A549 (cell line): ENCODE results near the gene IREB2. TPM values are rescaled to one million over a fixed set of nuclear protein-coding genes. Genes with fewer than 3 reads are reported as not detected.

Experiments used
- ATAC-seq, 2 experiments: fragments of 200-7000 bp in 1 of 2; fragments of >200 bp in 1 of 2; cut with Nextera tagmentation in 1 of 2; cut with Tn5 transposase in 1 of 2; 3 replicates each; pipeline versions ENCODE4 v1.8.0 to v1.9.1; 2018 to 2020; ENCODE audit warnings: mild to moderate bottlenecking in 1 of 2, moderate library complexity in 1 of 2
- CTCF ChIA-PET: fragments of 300-600 bp; sonication (Branson Sonifier 250); formaldehyde crosslinking; extraction: SDS; loops from one replicate; lab custom pipeline; 2021; ENCODE audit warnings: antibody characterized with exemption, inconsistent platforms; lab: Yijun Ruan, JAX
- POLR2A ChIA-PET: fragments of 350-600 bp; formaldehyde crosslinking; extraction: SDS; loops from one replicate; lab custom pipeline; 2021; ENCODE audit warnings: antibody characterized with exemption, inconsistent platforms; lab: Yijun Ruan, JAX
- DNase-seq, 2 experiments: peaks; one replicate each; pipeline versions ENCODE4 v3.0.0 to v3.0.0-alpha.2; 2011 to 2016; ENCODE audit warnings: low read depth in 1 of 2, low spot score in 1 of 2
- FAIRE-seq: peaks from 2 replicates; lab custom pipeline; 2011; peaks lifted over from hg19 to GRCh38; lab: Jason Lieb, UNC
- H3K27ac ChIP-seq, 2 experiments: fragments of >200 bp; sonication (Bioruptor Twin); formaldehyde crosslinking; 3 replicates each; pipeline ENCODE4 v1.5.1; 2016 to 2017
- H3K4me1 ChIP-seq: fragments of >200 bp; sonication (Bioruptor Twin); formaldehyde crosslinking; 3 replicates; pipeline ENCODE4 v1.6.1; 2016
- H3K4me2 ChIP-seq: fragments of >200 bp; sonication (Bioruptor Twin); formaldehyde crosslinking; 3 replicates; pipeline ENCODE4 v1.6.1; 2016
- H3K4me3 ChIP-seq: fragments of >200 bp; sonication (Bioruptor Twin); formaldehyde crosslinking; 3 replicates; pipeline ENCODE4 v1.5.1; 2016
- H3K9me3 ChIP-seq: fragments of >200 bp; sonication (Bioruptor Twin); formaldehyde crosslinking; 3 replicates; pipeline ENCODE4 v1.6.1; 2016
- EHMT2 ChIP-seq: fragments of 200-600 bp; sonication (generic); IDR thresholded peaks from 2 replicates; pipeline ENCODE4 v1.6.1; 2016; ENCODE audit warnings: antibody characterized with exemption, low read depth, mild to moderate bottlenecking, moderate library complexity
- HOXA7 ChIP-seq: fragments of 250-450 bp; sonication (Bioruptor Pico); IDR thresholded peaks from 2 replicates; pipeline ENCODE4 v1.5.0; 2020; ENCODE audit warnings: mild to moderate bottlenecking, moderate library complexity
- JUNB ChIP-seq: fragments of >200 bp; sonication (Bioruptor Twin); formaldehyde crosslinking; IDR thresholded peaks from 2 replicates; pipeline ENCODE4 v1.6.1; 2016
- KDM5A ChIP-seq: fragments of 200-600 bp; sonication (generic); IDR thresholded peaks from 2 replicates; pipeline ENCODE4 v1.6.1; 2016; ENCODE audit warnings: antibody characterized with exemption, mild to moderate bottlenecking
- MAZ ChIP-seq: fragments of 150-350 bp; IDR thresholded peaks from 2 replicates; pipeline ENCODE4 v1.6.1; 2014; ENCODE audit warnings: antibody characterized with exemption, low read depth, low read length, borderline replicate concordance
- NFE2L2 ChIP-seq: fragments of 150-350 bp; conservative IDR thresholded peaks from 2 replicates; pipeline ENCODE4 v1.6.1; 2014; ENCODE audit warnings: low read length
- NR3C1 ChIP-seq: fragments of >200 bp; sonication (Bioruptor Twin); formaldehyde crosslinking; IDR thresholded peaks from 3 replicates; pipeline ENCODE4 v1.6.1; 2017
- PHF8 ChIP-seq: fragments of 200-600 bp; sonication (generic); IDR thresholded peaks from 2 replicates; pipeline ENCODE4 v1.6.1; 2016; ENCODE audit warnings: low read depth, mild to moderate bottlenecking, antibody characterized with exemption, moderate library complexity, borderline replicate concordance
- SMC3 ChIP-seq: fragments of >200 bp; sonication (Bioruptor Twin); formaldehyde crosslinking; IDR thresholded peaks from 3 replicates; pipeline ENCODE4 v1.6.1; 2018; ENCODE audit warnings: inconsistent platforms
- TP53 ChIP-seq: fragments of 250-450 bp; sonication (Bioruptor Pico); IDR thresholded peaks from 2 replicates; pipeline ENCODE4 v1.5.0; 2021; ENCODE audit warnings: mild to moderate bottlenecking, moderate library complexity
- ZC3H11A ChIP-seq: fragments of 450-650 bp; IDR thresholded peaks from 2 replicates; pipeline ENCODE4 v1.6.1; 2014; ENCODE audit warnings: antibody characterized with exemption, mild to moderate bottlenecking
- ZFP36 ChIP-seq: fragments of 450-650 bp; IDR thresholded peaks from 2 replicates; pipeline ENCODE4 v1.6.1; 2014; ENCODE audit warnings: borderline replicate concordance; ENCODE audit not compliant: partially characterized antibody
- ZSCAN20 ChIP-seq: fragments of 250-450 bp; sonication (Bioruptor Pico); IDR thresholded peaks from 2 replicates; pipeline ENCODE4 v1.8.0; 2022; ENCODE audit warnings: mild to moderate bottlenecking, moderate library complexity
- WGBS: methylation state at CpG from one replicate; pipeline ENCODE4 v1.1.6; 2017; ENCODE audit errors: missing lambda C conversion rate; 5-methylcytosine and 5-hydroxymethylcytosine counted together
- polyA plus RNA-seq, 4 experiments: library from polyadenylated mRNA; depleted of rRNA in 3 of 4; stranded (reverse); fragments of >200 nt; fragmentation: RNase III in 1 of 4; extraction: RNeasy Plus Mini Kit Qiagen cat#74134 plus additional on column Dnase treatment in 1 of 4; gene quantifications; 2 replicates in 3 of 4; 3 replicates in 1 of 4; pipeline ENCODE4 v1.2.3, GENCODE V29; 2011 to 2017
- TF ChIP-seq, protein P1 (sequence below): fragments of 450-650 bp; IDR thresholded peaks from 2 replicates; pipeline ENCODE4 v1.6.1; 2014; ENCODE audit warnings: antibody characterized with exemption
- TF ChIP-seq, protein P2 (sequence below): fragments of 250-450 bp; sonication (Bioruptor Pico); IDR thresholded peaks from 2 replicates; pipeline ENCODE4 v1.5.0; 2021; ENCODE audit warnings: mild to moderate bottlenecking, moderate library complexity, borderline replicate concordance
- TF ChIP-seq, protein P3 (sequence below): fragments of >200 bp; sonication (Bioruptor Twin); formaldehyde crosslinking; IDR thresholded peaks from 3 replicates; pipeline ENCODE4 v1.5.1; 2016

Gene IREB2
- polyA plus RNA-seq, 2 of the 4 experiments (the other 2 are of a cell fraction): 37.3 to 78.1 TPM

DNA sequence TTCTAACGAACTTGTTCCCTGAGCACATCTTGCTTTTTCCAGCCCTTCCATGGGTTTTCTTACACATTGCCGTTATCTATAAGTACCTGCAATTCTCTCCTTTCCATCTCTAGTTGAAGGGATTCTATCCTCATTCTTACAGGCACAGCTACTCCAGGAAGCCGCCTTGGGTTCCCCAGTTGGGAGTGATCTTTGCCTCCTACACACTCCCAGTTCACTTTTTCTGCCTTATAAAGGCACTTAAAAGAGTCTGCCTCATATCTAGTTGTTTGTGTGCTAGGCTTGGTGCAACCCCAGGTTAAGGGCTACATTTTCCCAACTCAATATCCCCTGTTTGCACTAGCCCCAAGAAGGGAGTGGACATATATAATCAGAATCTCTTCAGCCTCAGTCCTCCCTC is 44.0 kb upstream of the IREB2 start:
- H3K9me3 ChIP-seq: no peaks in the 10 kb centered on the region
- CTCF ChIA-PET: interaction anchor here (0.6 to 22.8 kb wide), 7 partner anchors 13 to 506 kb away, joined by 3 to 240 read pairs (median 3); no protein-coding TSS in a partner anchor
- H3K4me1 ChIP-seq: no peaks in the 10 kb centered on the region
- no peak overlapping the region for H3K4me2 ChIP-seq
- no peak for ATAC-seq
- TF ChIP-seq, protein P1, sequence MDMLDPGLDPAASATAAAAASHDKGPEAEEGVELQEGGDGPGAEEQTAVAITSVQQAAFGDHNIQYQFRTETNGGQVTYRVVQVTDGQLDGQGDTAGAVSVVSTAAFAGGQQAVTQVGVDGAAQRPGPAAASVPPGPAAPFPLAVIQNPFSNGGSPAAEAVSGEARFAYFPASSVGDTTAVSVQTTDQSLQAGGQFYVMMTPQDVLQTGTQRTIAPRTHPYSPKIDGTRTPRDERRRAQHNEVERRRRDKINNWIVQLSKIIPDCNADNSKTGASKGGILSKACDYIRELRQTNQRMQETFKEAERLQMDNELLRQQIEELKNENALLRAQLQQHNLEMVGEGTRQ: no peak
- TF ChIP-seq NR3C1 (no peak), KDM5A (no peak), NFE2L2 (no peak), ZSCAN20 (no peak), TP53 (CRISPR knock-in tag) (no peak)
- TF ChIP-seq, protein P2, sequence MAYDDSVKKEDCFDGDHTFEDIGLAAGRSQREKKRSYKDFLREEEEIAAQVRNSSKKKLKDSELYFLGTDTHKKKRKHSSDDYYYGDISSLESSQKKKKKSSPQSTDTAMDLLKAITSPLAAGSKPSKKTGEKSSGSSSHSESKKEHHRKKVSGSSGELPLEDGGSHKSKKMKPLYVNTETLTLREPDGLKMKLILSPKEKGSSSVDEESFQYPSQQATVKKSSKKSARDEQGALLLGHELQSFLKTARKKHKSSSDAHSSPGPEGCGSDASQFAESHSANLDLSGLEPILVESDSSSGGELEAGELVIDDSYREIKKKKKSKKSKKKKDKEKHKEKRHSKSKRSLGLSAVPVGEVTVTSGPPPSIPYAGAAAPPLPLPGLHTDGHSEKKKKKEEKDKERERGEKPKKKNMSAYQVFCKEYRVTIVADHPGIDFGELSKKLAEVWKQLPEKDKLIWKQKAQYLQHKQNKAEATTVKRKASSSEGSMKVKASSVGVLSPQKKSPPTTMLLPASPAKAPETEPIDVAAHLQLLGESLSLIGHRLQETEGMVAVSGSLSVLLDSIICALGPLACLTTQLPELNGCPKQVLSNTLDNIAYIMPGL (CRISPR knock-in tag): no peak
- TF ChIP-seq, all 56 proteins: peak for 0
- DNase-seq: no peak
- H3K27ac ChIP-seq: no peak overlapping the region
- WGBS: 39% methylated on average over 3 of the region's 3 CpGs
- POLR2A ChIA-PET: no interaction called here
- no peak for FAIRE-seq
- no peak overlapping the region for H3K4me3 ChIP-seq

DNA sequence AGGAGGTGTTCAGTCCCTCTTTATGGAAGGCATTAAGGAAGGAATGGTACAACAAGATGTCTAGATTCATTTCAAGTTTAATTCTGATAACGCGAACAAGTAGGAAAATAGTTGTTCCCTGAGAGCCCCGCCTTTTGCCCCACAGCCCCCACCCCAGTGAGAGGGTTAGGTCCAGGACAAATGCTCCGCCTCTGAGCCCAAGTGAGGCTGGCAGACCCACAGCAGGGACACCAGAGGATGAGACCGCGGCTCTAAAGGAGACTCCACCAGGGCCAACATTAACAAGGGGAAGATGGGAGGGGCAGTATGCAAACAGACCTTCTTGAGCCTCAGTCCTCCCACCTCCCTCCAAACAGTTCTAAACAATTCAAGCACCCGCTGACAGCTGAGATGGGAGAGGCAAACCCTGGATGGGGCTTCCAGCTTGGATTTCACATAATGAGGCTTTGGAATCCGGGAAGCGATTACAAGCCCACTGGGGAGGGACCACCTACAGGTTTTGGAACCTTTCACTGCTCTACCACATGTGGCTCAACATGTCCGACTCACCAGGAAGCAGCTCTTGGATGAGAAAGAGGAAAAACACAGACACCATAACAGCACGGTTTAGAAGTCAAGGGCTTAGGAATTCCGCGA is 42.9 kb upstream of the IREB2 start:
- POLR2A ChIA-PET: no interaction called here
- TF ChIP-seq EHMT2 (no peak), JUNB (no peak), SMC3 (no peak), HOXA7 (CRISPR knock-in tag) (no peak), MAZ (no peak), ZC3H11A (no peak)
- TF ChIP-seq, protein P3, sequence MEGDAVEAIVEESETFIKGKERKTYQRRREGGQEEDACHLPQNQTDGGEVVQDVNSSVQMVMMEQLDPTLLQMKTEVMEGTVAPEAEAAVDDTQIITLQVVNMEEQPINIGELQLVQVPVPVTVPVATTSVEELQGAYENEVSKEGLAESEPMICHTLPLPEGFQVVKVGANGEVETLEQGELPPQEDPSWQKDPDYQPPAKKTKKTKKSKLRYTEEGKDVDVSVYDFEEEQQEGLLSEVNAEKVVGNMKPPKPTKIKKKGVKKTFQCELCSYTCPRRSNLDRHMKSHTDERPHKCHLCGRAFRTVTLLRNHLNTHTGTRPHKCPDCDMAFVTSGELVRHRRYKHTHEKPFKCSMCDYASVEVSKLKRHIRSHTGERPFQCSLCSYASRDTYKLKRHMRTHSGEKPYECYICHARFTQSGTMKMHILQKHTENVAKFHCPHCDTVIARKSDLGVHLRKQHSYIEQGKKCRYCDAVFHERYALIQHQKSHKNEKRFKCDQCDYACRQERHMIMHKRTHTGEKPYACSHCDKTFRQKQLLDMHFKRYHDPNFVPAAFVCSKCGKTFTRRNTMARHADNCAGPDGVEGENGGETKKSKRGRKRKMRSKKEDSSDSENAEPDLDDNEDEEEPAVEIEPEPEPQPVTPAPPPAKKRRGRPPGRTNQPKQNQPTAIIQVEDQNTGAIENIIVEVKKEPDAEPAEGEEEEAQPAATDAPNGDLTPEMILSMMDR: no peak
- CTCF ChIA-PET: interaction anchor here (0.7 to 22.8 kb wide), 9 partner anchors 8 to 282 kb away, joined by 3 to 240 read pairs (median 6); no protein-coding TSS in a partner anchor
- Histone ChIP-seq H3K27ac (no peak overlapping the region), H3K4me3 (no peak overlapping the region), H3K9me3 (no peaks in the 10 kb centered on the region), H3K4me1 (no peaks in the 10 kb centered on the region), H3K4me2 (no peak overlapping the region)
- ATAC-seq (no peak), FAIRE-seq (no peak), DNase-seq (no peak)
- WGBS: 83% methylated on average over 13 of the region's 13 CpGs

DNA sequence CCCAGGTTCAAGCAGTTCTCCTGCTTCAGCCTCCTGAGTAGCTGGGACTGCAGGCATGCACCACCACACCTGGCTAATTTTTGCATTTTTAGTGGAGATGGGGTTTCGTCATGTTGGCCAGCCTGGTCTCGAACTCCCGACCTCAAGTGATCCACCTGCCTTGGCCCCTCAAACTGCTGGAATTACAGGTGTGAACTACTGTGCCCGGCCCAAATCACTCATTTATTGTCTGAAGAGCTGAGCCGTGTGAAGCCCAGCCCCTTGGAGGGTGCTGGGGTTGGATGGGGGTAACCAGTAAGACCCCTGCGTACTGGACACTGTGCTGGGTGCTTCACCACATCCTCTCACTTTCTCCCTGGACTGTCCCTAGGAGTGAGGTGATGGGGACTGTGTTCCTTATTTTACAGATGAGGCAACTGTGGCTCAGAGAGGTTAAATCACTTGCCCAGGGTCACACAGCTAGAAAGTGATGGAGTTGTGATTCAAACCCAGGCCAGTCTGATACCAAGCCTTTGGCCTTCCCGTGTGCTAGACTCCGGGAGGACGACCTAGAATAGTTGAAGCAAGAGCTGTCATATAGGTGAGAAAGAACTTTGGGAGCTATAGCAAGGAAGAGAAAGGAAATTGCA is 41.7 kb upstream of the IREB2 start:
- no peaks in the 10 kb centered on the region for H3K9me3 ChIP-seq
- H3K4me1 ChIP-seq: no peaks in the 10 kb centered on the region
- H3K4me3 ChIP-seq: no peak overlapping the region
- peak; percentile 9 for TF ChIP-seq ZFP36
- TF ChIP-seq NFE2L2: no peak
- no peak for TF ChIP-seq PHF8
- ATAC-seq: no peak
- no peak for DNase-seq
- 65% methylated on average over 9 of the region's 9 CpGs for WGBS
- no peak overlapping the region for H3K27ac ChIP-seq
- POLR2A ChIA-PET: interaction anchor here (1.0 kb wide), 1 partner anchor 96 kb away, joined by 6 read pairs; the partner anchor contains the start of gene SKIC8
- no peak for FAIRE-seq
- no peak overlapping the region for H3K4me2 ChIP-seq
- CTCF ChIA-PET: interaction anchor here (0.8 to 22.8 kb wide), 5 partner anchors 10 to 265 kb away, joined by 6 to 240 read pairs (median 11); no protein-coding TSS in a partner anchor
